Activated CD8-positive, alpha-beta memory T cell treated with anti-CD3 and anti-CD28 coated beads, Interleukin-2, amount 50 U/mL, for 1 hour (primary cell): ENCODE data around the gene MRGPRD.

ENCODE experiments used
- DNase-seq: peaks from one replicate; pipeline ENCODE4 v3.0.0-alpha.2; 2020; ENCODE audit errors: extremely low read depth

Gene MRGPRD, protein sequence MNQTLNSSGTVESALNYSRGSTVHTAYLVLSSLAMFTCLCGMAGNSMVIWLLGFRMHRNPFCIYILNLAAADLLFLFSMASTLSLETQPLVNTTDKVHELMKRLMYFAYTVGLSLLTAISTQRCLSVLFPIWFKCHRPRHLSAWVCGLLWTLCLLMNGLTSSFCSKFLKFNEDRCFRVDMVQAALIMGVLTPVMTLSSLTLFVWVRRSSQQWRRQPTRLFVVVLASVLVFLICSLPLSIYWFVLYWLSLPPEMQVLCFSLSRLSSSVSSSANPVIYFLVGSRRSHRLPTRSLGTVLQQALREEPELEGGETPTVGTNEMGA

DNA sequence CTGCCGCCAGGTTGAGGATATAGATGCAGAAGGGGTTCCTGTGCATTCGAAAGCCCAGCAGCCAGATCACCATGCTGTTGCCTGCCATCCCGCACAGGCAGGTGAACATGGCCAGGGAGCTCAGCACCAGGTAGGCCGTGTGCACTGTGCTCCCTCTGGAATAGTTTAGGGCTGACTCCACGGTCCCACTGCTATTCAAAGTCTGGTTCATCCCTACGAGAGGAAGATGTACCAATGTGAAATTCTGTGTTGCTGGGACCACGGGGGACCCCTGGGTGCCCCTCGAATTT is at the start of gene MRGPRD:
Gene MRGPRD, minus strand, starts transcription at position 211 of the 290 bp plus-strand sequence. Its CDS starts 0 bp downstream, at position 211.
- DNase-seq, result no peak

DNA sequence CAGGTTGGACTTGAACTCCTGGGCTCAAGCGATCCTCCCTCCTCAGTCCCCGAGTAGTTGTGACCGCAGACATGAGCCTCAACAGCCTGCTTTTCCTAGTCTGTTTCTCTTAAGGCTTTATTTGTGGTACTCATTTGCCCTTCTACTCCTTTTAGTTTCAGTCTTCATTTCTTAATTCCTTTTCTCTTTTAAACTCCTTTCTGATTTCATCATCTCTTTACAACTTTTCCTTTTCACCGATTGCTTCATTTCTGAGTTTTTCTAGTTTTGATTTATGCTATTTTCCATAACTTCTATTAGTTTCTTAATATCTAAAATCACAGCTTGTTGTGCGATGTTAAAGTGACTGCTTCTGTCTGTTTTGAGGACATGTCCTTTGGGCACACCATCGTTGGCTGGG is 49.5 kb upstream of the MRGPRD start:
- no peak for DNase-seq

DNA sequence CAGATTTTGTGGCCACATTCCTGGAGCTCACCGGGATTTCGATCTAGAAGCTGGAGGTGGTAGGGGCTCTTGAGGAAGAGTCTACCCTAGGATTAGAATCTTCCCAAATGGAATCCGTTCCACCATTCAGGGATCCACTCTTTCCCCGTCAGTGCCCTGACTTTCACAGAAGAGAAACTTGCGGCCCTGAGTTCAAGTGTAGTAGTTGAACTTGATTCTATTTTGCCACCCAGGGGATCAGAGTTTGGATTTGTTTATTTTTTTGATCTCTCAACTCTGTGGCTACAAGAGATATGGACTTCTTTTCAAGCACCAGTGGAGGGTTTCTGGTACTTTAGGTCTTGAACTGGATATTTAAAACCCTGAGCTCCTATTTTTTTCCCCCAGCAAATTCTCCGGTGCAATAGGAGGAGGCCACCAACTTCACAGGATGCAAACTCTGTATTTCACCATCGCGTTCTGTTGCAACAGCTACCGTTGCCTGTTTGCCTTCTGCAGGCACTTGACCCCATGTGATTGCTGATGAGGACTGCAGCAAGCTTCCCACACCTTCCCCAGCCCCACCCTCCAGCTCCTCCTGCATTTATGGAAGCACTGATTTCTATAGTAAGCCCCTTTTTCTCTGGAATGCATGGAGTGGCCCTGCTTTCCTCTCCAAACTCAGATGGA is 47.1 kb upstream of the MRGPRD start:
- no peak for DNase-seq

DNA sequence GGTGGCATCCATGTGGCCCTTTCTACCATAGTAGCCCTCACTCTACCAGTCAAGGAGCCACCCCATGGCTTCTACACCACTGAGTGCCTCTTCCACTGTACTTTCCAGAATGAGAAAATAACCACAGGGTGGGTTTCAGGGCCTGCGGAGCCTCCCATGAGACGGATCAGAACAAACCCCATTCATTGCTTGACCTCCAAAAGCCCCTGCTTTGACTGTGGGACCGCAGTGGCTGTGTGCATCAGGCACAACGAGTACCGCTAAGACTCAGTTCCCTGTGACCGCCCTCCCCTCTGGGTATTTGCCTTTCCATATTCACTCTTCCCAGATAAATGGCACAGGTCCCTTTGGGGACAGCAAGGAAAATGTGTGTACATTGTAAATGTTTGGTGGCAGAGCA is 43.7 kb upstream of the MRGPRD start:
- DNase-seq, result no peak

DNA sequence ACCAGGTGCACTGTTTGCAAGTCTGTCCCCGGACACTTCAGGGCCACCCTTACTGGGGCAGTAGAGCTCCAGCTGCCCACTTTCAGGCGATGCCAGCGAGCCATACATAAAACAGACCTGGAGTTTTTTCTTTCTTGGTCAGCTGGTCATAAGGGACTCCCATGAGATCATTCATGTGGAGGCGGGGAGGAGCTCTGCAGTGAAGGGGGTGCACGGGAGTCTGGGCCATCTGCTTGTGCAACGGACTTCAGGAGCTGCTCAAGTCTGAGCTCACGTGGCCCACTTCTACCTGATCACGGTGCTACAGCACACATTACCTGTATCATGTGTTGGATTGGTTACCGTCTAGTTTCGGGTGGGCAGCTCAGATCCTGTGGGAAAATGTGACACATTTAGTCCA is 41.5 kb upstream of the MRGPRD start:
- no peak for DNase-seq

DNA sequence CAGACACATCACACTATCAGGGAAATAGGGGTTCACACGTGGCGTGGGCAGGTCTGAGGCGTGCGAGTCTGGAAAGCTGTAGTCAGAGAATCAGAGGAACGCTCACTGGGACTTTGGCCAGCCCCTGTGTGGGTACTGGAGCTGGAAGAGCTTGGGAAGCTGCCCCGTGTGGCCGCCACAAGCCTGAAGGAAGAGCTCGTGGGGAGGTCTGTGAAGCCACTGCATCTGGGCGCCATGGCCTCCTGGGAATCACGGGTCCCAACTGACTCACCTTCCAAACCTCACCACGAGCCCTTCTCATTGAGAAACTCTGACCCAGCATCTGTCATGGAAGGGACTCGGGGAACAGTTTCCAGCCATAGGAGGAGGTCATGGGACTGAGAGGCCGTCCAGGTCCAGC is 38.1 kb upstream of the MRGPRD start:
- no peak for DNase-seq

DNA sequence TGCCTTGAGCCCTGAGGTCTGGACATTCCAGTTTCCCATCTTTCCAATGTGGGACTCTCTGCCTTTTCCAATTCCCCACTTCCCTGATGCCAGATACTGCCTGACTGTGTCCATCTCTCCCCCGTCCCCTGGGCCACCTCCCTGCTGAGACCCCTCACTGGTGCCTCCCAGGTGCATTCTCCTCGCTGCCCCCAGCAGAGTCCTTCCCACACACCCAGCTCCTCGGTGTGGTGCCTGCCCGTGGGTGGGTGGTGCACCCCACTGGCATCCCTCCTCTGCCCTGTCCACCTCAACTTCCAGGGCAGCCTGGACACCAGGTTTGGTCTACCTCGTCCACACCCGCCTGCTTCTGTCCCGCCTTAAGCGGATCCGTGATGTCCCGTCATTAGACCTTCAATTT is 37.2 kb upstream of the MRGPRD start:
- no peak for DNase-seq

DNA sequence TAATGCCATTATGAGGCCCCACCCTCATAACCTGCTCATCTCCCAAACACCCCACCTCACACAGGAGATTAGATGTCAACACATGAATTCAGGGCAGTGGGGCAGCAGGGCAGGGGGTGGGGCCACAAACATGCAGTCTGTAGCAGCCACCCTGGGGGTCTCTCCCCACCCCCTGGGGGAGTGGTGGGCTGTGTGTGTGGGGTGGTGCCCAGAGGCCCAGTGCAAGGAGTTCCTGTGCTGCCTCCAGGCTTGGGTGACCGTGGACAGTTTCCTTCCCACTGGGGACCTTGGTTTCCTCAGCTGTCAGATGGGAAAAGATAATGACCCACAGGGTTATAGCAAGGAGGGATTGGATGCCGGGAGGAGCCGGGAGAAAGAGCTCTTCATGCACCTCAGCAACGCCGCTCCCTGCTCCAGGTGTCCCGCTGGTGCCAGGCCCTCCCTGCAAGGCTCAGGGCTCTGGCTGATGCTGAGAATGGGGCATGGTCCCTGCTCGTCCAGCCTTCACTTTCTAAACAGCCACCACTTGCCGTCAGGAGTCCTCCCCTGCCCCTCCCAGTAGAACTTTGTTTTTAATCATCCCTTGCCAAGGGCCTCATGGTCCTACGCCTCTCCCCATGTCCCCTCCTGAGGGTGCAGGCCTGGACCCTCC is 34.2 kb upstream of the MRGPRD start:
- no peak for DNase-seq

DNA sequence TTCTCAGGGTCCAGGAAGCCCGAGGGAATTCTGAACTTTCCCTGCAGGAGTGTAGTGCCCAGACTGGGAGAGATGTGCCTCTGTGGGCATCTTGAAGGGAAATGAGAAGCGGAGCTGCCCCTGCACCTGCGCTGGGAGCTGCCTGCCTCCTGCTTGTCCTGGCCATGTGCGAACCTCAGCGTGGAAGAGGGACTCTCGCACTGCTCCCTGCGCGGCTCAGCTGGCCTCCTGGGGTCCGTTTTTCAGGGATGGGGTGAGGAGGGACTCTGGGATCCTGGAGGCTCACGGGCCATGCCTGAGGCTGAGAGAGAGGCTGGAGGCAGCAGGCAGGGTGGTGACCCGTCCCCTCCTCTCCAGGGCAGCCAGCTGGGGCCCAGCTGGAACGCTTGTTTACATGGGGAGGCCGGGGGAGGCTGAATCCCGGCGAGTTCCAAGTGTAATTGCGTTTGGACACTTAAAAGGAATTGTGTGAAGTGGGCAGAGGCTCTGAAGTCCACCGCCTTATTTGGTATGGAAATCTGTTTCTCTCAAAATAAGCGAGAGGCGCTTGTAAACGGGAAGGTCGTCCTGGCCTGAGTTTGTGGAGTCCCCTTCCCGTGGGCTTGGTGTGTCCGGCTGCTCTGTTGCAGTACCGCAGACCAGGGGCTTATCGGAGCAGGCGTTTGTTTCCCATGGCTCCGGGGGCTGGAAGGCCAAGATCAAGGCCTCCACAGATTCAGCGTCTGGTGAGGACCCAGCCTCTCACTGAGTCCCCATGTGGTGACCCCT is 33.5 kb upstream of the MRGPRD start:
- no peak for DNase-seq

DNA sequence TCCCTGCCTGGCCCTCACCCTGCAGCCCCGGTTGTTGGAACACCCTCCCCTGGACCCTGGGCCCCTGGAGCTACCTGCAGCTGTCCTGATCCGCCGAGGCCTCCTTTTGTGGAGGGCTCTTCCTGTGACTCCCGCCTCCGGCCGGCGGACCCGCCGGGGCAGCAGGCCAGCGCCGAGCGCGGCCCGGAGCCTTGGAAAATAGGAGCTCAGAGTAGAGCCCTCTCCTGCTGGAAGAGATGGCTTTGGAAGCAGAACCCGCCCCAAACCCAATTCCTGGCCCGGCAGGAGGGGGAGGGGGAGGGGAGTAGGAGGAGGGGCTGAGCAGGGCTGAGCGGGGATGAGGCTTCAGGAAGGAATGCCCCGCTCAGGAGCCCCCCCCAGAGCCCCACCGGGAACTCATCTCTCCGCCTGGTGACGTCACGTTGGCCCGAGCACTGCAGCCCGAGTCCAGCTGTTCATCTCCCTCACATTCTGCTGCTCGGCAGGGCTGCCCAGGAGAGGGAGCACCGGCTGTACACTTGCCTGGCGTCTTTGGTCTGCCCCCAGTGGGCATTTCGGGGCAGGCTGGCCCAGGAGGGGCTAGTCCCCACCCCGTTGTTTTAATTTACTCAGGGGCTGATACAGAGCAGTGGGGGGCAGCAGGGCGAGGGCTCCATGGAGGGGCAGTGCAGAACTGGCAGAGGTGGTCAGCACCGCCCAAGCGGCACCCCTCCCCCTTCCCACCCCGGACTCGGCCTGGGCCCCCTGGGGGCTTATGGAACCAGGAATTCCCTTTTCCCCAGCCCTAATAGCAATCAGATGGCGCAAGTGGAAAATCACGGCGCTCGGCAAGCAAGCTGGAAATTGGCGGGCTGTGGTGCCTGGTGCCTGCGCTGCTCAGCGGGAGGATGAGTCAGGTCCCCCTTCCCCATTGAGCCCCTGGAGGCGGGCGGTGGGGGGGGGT is 32.5 kb upstream of the MRGPRD start, which contains the start of gene MRGPRF:
Gene MRGPRF, minus strand, starts transcription at position 238 of the 943 bp plus-strand sequence. CDS start 3,345 bp downstream, outside the sequence.
- no peak for DNase-seq

DNA sequence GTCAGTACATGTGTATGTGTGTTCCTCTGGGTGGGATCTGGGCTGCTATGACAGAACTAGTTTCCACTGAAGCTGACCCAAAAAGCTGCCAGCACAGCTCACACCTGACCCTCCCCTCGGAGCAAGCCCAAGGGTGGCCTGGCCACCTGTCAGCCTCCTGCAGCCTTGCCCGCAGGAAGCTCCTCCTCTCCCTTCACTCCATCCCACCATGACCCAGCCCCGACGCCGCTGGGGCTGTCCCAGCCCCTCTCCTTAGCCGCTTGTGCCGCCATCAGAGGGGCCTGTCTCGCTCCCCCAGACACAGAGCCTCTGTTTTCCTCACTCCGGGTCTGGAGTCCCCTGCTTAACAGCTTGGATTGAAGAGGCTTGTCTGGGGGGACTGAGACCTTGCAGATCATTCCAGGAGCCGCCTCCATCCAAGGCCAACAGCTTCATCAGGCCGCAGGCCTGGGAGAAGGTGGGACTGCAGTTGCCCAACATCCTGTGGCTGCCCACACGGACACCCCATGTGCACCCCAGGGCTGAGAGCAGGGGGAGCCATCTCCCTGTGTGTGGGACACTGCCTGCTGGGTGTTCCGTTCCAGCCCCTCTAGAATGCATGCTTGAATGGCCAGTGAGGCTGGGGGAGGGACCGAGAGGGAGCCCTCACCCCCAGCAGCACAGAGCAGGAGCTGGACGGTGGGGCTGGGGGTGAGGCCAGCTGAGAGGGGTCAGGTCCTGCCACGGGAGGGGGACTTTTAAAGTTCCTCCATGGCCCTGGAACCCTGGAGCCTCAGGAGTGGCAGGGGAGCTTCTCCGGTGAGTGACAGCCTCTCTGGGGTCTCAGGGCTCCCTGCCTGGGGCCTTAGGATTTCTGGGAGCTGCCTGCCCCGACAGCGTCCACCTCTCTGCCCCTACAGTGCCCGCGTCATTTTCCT is 31.6 kb upstream of the MRGPRD start:
- DNase-seq, result no peak

DNA sequence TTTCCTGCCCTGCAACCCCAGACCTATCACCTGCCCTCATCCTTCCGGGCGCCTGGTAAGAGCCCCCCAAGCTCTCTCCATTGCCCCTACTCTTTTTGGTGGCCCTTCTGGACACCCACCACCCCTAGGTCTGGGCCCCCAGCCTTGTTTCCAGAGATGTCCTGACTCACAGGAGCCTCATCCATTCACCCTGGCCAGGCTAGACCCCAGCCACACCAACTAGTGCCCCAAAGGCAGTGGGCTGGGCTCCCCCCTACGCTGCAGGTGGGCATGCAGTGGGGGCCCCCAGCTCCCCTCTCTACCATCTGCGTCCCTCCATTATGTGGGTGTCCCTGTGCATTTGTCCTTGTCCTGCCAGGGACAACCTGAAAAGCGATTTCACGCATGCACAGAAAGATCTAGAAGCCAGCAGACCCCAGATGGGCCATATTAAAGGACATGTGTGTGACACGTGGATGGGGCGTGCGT is 30.9 kb upstream of the MRGPRD start:
- DNase-seq, result no peak

DNA sequence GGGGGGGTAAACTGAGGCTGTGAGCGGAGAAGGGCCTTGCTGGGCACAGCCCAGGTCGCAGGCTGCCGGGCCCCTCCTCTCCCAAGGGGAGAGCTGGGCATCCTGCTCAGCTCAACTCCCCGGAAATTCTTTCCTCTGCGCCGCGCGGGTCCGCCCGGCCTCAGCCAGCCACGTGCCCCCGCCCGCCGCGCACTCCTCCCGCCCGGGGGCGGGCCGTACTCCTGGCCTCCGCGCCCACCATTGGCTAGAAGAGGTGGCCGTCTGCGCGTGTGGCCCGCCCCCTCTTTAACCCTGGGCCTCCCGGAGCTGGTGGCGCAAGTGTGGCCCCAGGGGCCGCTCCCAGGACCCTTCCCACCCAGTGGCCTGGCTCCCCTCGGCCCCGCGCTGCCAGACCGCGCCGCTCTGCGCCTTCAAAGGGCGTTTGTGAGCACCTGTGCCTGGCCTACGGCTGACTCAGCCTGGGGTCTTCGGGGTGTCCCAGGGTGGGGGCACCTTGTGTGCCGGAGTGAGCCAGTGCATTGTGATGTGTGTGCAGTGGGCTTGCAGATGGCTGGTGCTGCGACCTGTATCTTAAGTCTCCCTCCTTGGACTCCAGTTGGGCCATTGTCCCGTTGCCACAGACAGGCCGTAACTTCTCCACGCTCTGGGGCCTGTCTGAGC is 30.3 kb upstream of the MRGPRD start:
- no peak for DNase-seq

DNA sequence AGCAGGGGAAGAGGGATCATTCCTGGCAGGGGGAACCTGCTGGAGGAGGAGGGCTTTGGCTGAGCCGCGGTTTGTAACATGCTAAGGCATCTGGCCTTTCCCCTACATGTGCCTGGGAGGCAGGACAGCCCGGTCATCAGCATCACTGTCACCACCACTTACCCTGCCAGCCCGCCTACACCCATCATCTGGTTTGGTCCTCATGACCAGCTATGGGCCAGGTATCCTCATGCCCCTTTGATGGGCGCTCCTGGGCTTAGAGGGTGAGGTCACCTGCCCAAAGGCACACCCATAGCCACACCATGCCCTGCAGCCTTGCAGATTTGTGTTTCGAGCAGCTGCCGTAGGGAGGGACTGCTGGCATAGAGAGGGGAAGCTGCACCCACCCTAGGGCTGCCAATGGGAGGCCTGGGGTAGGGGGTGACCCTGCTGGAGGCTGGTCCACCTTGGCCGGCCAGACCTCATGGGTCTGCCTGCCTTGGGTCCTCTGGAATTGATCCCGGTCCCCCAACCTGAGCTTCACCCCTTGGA is 29.6 kb upstream of the MRGPRD start:
- DNase-seq, result no peak

DNA sequence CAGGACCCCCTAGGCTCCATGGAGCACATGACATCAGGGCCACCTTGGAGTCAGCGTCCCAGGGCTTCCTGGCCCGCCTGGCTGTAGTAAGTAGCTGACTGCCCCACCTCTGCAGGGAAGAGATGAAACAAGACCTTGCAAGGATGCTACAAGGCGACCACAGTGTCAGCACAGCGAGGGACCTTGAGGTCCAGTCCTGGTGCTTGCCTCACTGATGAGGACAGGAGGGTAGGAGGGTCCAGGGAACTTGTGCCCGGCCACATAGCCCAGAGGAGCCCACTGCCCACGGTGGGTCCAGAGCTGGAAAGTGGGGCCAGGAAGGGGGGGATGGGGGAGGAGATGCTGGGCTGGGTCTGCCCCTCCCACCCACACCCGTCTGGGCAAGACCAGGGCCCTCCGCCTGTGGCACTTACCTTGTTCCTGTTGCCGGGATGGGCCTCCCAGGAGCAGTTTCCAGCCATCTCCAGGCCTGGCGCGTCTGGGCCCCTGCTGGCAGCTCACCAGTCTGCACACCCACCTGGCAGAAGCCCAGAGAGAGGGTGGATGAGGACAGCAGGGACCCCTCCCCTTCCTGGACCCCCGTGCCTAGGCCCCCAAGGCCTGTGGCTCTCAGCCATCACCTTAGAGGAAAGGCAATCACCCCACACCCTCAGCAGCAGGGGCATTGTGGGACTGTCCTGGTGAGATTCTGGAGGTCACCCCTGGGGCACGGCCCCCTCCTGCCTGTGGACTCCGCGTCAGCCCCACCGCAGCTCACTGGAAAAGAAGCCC is 28.8 kb upstream of the MRGPRD start:
- DNase-seq, result no peak

DNA sequence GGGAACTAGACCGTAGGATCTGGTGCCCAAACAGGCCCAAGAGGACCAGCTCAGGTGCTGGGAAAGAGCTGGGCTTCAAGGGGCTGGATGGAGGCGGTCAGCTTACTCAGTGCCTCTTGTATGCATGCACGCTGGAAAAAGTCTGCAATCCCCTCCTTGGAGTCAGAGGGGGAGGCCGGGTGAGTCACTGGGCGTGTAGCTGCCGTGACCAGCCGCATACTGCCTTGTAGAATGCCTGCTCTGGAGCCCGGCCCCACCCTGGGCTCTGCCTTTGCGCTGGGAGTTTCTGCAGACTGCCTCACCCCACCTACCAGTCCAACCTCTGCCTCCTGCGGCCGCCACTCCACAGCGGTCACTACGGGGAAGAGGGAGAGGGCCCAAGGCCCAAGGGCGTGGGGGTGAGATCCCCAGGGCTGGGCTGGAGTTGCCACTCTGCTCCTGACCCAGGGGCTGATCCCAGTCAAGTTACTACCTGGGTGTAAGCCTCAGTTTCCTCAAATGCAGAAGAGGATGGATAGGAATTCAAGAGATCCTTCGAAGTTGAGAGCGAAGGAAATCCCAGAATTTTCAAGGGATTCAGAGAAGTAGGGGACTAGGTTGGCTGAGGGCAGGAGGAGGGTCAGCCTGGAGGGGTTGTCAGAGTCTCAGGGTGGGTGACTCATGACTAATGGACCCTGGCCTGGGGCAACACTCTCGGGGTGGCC is 28.1 kb upstream of the MRGPRD start:
- no peak for DNase-seq

DNA sequence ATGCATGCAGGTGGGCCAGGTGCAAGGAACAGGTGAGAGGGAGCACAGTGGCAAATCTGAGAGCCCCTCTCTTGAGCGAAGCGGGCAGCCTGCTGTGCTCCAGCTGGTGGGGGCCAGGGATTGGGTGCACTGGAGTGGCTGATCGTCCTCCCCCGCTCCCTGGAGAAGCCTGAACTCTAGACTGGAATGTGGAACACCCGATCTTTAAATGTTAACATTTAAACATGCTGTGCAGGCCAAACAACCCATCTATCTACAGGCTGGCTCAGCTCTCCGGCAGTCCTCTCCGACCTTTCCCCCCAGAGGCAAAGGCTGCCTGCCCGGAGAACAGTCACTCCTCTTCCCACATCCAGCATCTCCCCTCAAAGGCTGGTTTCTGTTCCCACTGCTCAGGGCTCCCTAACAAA is 27.2 kb upstream of the MRGPRD start:
- no peak for DNase-seq

DNA sequence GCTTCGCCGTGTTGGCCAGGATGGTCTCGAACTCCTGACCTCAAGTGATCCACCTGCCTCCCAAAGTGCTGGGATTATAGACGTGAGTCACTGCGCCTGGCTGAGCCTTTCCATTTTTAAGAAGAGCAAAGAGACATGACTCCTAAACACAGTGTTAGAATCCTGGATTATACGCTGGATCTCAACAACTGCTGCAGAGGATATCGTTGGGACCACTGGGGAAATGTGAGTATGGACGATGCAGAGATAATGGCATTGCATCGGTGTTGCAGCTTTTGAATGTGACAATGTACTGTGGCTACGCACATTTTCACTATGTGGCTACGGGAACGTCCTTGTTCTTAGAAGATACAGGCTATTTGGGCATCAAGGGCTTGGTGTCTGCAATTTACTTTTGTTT is 26.0 kb upstream of the MRGPRD start:
- DNase-seq, result no peak
